Esophagus squamous epithelium (tissue), 4 donors: ENCODE measurements around the gene PRELID2.

Experiments
- POLR2A ChIP-seq, 4 donors: fragments of 450-650 bp; IDR thresholded peaks; one replicate each; pipeline ENCODE4 v1.6.1; 2017; ENCODE audit warnings: antibody characterized with exemption in 4 of 4, mild to moderate bottlenecking in 4 of 4, moderate library complexity in 3 of 4
- TF ChIP-seq, protein P1 (sequence below), 6 experiments: fragments of 450-650 bp in 4 of 6; fragments of 200-600 bp in 2 of 6; sonication (generic) in 2 of 6; IDR thresholded peaks; one replicate each; pipeline ENCODE4 v1.5.1; 2016 to 2019; ENCODE audit warnings: antibody characterized with exemption in 6 of 6, mild to moderate bottlenecking in 4 of 6, moderate library complexity in 4 of 6

DNA sequence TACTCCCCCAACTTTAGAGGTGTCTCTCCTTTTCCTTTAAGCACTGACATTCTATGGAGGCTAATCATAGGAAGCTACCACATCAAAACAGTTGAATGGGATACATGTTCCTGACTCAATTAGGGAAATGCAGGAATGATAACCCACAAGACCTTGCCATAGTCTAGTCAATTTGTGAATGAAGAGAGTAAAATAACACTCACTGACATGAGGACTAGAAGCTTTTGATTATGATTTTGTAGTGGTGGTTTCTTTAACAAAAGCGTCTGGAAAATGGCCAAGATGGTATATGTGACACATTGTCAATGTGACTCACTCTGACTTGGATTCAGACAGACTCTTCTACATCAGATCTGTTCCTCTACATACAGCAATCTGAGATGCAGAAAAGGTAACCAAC lies 13.7 kb upstream of the PRELID2 start:
- TF ChIP-seq, protein P1, sequence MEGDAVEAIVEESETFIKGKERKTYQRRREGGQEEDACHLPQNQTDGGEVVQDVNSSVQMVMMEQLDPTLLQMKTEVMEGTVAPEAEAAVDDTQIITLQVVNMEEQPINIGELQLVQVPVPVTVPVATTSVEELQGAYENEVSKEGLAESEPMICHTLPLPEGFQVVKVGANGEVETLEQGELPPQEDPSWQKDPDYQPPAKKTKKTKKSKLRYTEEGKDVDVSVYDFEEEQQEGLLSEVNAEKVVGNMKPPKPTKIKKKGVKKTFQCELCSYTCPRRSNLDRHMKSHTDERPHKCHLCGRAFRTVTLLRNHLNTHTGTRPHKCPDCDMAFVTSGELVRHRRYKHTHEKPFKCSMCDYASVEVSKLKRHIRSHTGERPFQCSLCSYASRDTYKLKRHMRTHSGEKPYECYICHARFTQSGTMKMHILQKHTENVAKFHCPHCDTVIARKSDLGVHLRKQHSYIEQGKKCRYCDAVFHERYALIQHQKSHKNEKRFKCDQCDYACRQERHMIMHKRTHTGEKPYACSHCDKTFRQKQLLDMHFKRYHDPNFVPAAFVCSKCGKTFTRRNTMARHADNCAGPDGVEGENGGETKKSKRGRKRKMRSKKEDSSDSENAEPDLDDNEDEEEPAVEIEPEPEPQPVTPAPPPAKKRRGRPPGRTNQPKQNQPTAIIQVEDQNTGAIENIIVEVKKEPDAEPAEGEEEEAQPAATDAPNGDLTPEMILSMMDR (IDR thresholded peaks at IDR 0.05): no peak
- TF ChIP-seq POLR2A (IDR thresholded peaks at IDR 0.05): no peak
